ENCODE measurements around the gene CBFA2T2.

DNA sequence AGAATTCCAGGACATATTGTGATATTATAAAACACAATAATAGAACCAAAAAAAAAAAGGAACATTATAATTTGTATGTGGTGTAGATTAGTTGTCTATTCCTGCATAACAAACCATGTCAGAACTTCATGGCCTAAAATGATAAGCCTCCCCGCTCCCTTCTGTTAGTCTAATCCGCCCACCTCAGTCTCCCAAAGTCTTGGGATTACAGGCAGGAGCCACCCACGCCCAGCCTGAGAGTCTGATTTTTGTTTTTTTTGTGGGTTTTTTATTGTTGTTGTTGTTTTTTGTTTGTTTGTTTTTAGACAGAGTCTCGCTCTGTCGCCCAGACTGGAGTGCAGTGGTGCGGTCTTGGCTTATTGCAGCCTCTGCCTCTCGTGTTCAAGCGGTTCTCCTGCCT lies 111.1 kb downstream of the CBFA2T2 start:
- TF ChIP-seq, protein P1, sequence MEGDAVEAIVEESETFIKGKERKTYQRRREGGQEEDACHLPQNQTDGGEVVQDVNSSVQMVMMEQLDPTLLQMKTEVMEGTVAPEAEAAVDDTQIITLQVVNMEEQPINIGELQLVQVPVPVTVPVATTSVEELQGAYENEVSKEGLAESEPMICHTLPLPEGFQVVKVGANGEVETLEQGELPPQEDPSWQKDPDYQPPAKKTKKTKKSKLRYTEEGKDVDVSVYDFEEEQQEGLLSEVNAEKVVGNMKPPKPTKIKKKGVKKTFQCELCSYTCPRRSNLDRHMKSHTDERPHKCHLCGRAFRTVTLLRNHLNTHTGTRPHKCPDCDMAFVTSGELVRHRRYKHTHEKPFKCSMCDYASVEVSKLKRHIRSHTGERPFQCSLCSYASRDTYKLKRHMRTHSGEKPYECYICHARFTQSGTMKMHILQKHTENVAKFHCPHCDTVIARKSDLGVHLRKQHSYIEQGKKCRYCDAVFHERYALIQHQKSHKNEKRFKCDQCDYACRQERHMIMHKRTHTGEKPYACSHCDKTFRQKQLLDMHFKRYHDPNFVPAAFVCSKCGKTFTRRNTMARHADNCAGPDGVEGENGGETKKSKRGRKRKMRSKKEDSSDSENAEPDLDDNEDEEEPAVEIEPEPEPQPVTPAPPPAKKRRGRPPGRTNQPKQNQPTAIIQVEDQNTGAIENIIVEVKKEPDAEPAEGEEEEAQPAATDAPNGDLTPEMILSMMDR (conservative IDR thresholded peaks at IDR 0.05): no peak
- TF ChIP-seq ZFX (IDR thresholded peaks at IDR 0.05): no peak
